NCI-H345 (cell line): ENCODE data around the gene SENP5.
"Not testable (repeated sequence)": the region's sequence is repeated elsewhere in the genome, so short reads cannot be mapped to it uniquely, and the experiment has no call there.

ENCODE experiments used
- DNase-seq: peaks from one replicate; lab custom pipeline; 2025; lab: John Stamatoyannopoulos, UW

Gene SENP5, protein sequence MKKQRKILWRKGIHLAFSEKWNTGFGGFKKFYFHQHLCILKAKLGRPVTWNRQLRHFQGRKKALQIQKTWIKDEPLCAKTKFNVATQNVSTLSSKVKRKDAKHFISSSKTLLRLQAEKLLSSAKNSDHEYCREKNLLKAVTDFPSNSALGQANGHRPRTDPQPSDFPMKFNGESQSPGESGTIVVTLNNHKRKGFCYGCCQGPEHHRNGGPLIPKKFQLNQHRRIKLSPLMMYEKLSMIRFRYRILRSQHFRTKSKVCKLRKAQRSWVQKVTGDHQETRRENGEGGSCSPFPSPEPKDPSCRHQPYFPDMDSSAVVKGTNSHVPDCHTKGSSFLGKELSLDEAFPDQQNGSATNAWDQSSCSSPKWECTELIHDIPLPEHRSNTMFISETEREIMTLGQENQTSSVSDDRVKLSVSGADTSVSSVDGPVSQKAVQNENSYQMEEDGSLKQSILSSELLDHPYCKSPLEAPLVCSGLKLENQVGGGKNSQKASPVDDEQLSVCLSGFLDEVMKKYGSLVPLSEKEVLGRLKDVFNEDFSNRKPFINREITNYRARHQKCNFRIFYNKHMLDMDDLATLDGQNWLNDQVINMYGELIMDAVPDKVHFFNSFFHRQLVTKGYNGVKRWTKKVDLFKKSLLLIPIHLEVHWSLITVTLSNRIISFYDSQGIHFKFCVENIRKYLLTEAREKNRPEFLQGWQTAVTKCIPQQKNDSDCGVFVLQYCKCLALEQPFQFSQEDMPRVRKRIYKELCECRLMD

GRCh38 chr3:196867507-196868296, at the start of gene SENP5:
Gene SENP5, plus strand, starts transcription at chr3:196867920. Its CDS starts 17,262 bp downstream, at chr3:196885182.
- peak; percentile 97 for DNase-seq

- no peak for DNase-seq
Observed at GRCh38 chr3:196821806-196822355, 45.8 kb upstream of the SENP5 start.

GRCh38 chr3:196829651-196830050, 38.1 kb upstream of the SENP5 start:
- not testable (repeated sequence) for DNase-seq

GRCh38 chr3:196835086-196835485, 32.6 kb upstream of the SENP5 start:
- no peak for DNase-seq

GRCh38 chr3:196836626-196837025, 31.1 kb upstream of the SENP5 start:
- not testable (repeated sequence) for DNase-seq

- peak; percentile 34 for DNase-seq
Observed at GRCh38 chr3:196837819-196838420, 29.8 kb upstream of the SENP5 start.

DNA sequence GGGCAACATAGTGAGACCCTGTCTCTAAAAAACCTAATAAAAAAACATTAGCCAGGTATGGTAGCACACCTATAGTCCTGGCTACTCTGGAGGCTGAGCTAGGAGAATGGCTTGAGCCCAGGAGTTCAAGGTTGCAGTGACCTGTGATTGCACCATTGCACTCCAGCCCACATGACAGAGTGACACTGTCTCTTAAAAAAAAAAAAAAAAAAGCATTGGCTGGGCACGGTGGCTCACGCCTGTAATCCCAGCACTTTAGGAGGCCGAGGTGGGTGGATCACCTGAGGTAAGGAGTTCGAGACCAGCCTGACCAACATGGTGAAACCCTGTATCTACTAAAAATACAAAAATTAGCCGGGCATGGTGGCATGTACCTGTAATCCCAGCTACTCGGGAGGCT, 28.4 kb upstream of the SENP5 start:
- DNase-seq, result not testable (repeated sequence)

DNA sequence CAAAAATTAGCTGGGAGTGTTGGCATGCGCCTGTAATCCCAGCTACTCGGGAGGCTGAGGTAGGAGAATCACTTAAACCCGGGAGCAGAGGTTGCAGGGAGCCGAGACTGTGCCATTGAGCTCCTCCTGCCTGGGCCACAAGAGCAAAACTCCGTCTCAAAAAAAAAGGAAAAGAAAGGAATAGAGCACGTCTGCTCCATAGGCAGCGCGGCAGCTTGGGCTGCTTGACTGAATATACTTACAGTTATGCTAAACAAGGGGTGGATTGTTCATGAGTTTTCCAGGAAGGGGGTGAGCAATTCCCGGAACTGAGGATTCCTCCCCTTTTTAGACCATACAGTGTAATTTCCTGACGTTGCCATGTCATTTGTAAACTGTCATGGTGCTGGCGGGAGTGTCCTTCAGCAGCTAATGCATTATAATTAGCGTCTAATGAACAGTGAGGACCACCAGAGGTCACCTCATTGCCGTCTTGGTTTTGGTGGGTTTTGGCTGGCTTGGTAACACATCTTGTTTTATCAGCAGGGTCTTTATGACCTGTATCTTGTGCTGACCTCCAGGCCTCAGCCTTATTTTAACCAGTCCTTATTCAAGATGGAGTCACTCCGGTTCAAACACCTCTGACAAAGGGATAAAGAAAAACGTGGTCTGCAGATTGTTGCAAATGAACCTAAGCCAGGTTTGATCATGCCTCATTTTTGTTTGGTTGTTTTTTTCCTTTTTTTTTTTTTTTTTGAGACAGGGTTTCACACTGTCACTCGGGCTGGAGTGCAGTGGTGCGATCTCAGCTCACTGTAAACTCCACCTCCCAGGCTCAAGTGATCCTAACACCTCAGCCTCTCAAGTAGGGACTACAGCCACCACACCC, 24.9 kb upstream of the SENP5 start:
- DNase-seq, result no peak

DNA sequence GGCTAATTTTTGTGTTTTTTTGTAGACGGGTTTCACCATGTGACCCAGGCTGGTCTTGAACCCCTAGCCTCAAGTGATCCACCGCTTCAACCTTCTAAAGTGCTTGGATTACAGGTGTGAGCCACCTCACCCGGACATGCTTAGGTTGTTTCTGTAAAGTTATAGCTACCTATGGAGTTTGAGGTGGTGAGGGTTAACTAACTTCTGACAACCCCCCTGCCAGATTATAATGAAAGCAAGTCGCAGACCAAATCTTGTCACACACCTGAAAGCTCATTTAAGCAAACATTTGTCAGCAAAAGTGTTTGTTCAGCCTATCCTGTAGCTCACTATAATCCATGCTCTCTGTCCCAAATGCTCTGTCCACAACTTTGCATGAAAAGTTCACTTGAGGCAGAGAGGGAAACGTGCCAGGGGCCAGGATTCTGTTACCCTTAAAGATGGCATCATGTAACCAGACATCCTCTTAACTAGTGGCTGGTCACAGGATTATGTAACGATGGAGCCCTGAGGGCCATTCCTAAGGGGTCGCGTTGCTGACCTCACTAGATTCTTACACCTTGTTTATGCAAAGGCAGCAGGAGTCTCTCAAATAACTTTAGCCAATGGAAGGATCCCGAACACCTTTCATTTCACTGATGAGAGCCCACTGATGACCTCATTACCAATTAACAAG, 24.1 kb upstream of the SENP5 start:
- DNase-seq, result no peak

GRCh38 chr3:196844235-196845219, 23.2 kb upstream of the SENP5 start:
- not testable (repeated sequence) for DNase-seq

DNA sequence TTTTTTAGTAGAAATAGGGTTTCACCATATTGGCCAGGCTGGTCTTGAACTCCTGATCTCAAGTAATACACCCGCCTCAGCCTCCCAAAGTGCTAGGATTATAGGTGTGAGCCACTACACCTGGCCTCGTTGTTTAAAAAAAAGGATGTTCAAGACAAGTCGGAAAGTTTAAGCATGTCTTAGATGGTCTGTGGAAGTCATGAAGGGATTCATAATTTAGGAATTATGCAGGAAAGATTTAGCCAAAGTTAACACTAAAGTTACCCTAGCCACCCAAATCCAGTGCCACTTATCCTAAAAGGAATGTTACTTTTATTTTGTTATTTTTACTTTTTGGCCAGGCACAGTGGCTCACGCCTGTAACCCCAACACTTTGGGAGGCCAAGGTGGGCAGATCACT, 19.3 kb upstream of the SENP5 start:
- not testable (repeated sequence) for DNase-seq

DNA sequence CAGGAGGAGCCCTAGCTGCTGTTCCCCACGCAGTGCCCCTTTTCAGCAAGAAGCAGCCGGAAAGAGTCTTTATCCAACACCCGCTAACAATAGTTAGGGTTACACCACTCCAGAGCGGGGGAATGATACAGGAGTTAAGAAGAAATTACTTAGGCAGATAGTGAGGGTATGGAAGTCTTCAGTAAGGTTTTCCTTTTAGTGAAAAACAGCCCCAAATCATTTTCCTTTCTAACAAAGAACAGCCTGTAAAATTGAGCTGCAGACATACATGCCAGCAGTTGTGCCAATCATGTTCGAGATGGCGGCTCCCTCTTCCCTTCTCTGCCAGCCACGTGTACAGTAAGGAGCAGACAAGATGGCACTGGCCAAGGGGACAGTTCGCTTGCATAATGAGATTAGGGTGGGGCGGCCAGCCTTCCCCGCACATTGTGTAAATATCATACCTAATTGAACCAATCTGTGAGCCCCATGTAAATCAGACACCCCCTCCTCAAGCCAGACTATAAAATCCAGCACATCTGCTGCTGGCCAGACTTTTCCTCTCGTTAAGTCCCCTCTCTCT, 18.5 kb upstream of the SENP5 start:
- no peak for DNase-seq

DNA sequence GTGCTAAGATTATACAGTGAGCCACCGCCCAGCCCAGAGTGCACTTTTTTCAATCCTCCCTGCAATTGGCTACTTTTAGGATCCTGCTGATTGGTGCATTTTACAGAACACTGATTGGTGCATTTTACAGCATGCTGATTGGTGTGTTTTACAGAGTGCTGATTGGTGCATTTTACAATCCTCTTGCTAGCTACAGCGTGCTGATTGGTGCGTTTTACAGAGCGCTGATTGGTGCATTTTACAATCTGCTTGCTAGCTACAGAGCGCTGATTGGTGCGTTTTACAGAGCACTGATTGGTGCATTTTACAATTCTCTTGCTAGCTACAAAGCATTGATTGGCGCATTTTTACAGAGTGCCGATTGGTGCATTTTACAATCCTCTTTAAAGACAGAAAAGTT, 4.7 kb upstream of the SENP5 start:
- DNase-seq, result not testable (repeated sequence)

- DNase-seq, result peak; percentile 50
Observed at GRCh38 chr3:196867155-196867506, 589 bp upstream of the SENP5 start.

DNA sequence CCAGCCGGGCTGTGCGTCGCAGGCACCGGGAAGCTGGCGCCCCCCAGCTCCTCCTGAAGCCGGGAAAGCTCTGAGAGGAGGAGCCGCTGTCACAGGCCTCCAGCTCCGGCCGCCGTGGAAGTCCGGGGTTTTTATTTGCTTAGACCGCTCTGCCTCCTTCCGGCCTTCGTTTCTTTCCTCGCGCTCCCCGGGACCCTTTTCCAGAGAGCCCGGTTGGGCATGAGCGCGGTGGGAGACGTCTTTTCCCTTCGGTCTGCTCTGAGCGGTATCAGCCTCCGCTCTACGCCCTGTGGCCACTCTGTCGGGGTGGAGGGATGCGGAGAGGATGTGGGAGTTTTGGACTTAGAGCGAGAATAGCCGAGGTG, 559 bp downstream of the SENP5 start:
- peak; percentile 45 for DNase-seq

- DNase-seq, result no peak
Observed at GRCh38 chr3:196872316-196872715, 4.6 kb downstream of the SENP5 start.

- not testable (repeated sequence) for DNase-seq
Observed at GRCh38 chr3:196874511-196875094, 6.9 kb downstream of the SENP5 start.

GRCh38 chr3:196875258-196875657, 7.5 kb downstream of the SENP5 start:
- DNase-seq, result no peak
